ENCODE measurements around the gene LATS1. TPM values are rescaled to one million over a fixed set of nuclear protein-coding genes. Genes with fewer than 3 reads are reported as not detected.

The LATS1 gene
- 31.5 TPM for total RNA-seq (ENCODE audit: unreplicated experiment)
- long read RNA-seq, partial matches to known transcripts = 1 of 2 reads
- long read RNA-seq, other reads (novel, unspliced or antisense) = 1 of 2 reads

DNA sequence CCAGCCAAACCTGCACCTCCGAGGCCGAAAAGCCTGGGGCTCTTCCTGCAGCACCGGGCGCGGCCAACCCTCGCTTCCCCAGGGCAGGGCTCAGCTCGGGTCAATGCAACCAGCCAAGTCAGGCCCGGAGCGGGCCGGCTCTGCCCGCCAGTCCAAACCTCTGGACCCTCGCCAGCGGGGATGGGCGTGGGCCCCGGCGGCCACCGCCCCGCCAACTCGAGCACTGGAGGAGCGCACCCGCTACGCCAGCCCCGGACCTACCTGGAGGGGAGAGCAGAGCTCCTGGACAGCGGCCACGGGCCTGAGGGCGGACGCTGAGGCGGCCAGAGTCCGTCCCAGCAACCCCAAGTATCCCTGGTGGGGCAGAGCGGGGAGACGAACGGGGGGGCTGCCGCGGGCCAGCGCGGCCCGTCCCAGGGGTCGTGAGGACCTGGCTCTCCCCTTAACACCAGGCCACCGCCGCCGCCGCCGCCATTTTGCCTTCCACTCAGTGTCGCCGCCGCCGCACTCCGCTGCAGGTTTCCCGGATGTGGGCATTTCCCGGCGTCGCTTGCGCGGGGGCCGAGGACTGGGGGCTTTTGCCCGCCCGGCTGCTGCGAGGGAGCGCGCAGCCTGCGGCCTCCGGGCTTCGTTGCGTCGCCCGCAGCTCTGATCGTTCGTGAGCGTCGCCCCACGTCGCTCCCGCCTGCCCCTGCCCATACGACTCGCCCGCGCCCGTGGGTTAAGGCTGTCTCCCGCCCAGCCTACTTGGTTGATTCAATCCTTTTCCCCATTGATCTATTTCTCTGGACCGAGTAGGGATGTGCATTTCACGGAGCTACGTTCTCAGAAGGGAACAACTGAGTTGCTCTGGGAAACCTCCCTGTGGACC, at the start of gene LATS1:
LATS1 (minus strand) TSS at position 514 of the 871 bp plus-strand sequence. CDS start 15,975 bp downstream, outside the sequence.
- TF ChIP-seq, protein P1, sequence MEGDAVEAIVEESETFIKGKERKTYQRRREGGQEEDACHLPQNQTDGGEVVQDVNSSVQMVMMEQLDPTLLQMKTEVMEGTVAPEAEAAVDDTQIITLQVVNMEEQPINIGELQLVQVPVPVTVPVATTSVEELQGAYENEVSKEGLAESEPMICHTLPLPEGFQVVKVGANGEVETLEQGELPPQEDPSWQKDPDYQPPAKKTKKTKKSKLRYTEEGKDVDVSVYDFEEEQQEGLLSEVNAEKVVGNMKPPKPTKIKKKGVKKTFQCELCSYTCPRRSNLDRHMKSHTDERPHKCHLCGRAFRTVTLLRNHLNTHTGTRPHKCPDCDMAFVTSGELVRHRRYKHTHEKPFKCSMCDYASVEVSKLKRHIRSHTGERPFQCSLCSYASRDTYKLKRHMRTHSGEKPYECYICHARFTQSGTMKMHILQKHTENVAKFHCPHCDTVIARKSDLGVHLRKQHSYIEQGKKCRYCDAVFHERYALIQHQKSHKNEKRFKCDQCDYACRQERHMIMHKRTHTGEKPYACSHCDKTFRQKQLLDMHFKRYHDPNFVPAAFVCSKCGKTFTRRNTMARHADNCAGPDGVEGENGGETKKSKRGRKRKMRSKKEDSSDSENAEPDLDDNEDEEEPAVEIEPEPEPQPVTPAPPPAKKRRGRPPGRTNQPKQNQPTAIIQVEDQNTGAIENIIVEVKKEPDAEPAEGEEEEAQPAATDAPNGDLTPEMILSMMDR (IDR thresholded peaks at IDR 0.05; ENCODE audit: partially characterized antibody, unreplicated experiment) = no peak
- H3K27me3 Mint-ChIP-seq (ENCODE audit: unreplicated experiment) = peaks cover 10% of the 10 kb centered on the region
- peak; percentile 96 for DNase-seq
- peaks cover 4% of the 10 kb centered on the region for H3K9me3 Mint-ChIP-seq (ENCODE audit: unreplicated experiment)
- peaks cover 16% of the 10 kb centered on the region for H3K4me1 Mint-ChIP-seq (ENCODE audit: low read depth, unreplicated experiment)
- peak within 1 kb of the TSS; percentile 98 for H3K4me3 Mint-ChIP-seq (ENCODE audit: unreplicated experiment)
- H3K36me3 Mint-ChIP-seq (ENCODE audit: unreplicated experiment) = no peaks in the 10 kb centered on the region
- peak within 1 kb of the TSS; percentile 98 for H3K27ac Mint-ChIP-seq (ENCODE audit: unreplicated experiment)

DNA sequence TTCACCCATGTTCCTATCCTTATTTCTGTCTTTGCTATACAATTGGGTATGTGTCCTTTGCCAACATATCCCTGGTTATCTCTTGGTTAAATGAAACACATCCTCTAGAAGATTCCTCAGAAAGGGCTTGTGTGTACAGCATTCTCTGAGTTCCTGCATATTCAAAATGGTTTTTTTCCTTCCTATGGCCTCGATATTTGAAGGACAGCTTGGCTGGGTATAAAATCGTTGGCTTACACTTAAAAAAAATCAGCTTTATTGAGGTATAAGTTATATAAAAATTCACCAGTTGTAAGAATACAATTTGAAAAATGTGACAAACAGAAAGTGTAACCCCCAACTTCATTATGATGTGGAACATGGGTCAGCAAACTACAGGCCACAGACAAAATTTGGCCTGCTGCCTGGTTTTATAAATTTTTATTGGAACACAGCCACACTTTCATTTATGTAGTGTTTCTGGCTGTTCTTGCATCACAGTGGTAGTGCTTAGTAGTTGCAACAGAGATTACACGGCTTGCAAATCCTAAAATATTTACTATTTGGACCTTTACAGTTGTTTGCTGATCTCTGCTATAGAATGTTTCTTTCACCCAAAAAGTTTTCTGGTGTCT, 48.4 kb upstream of the LATS1 start:
- no peak overlapping the region for H3K27ac Mint-ChIP-seq (ENCODE audit: unreplicated experiment)
- H3K36me3 Mint-ChIP-seq (ENCODE audit: unreplicated experiment) = peaks cover 12% of the 10 kb centered on the region
- TF ChIP-seq, protein P1 (IDR thresholded peaks at IDR 0.05; ENCODE audit: partially characterized antibody, unreplicated experiment) = no peak
- H3K4me3 Mint-ChIP-seq (ENCODE audit: unreplicated experiment) = no peak overlapping the region
- H3K27me3 Mint-ChIP-seq (ENCODE audit: unreplicated experiment) = peaks cover 3% of the 10 kb centered on the region
- peaks cover 4% of the 10 kb centered on the region for H3K9me3 Mint-ChIP-seq (ENCODE audit: unreplicated experiment)
- peaks cover 2% of the 10 kb centered on the region for H3K4me1 Mint-ChIP-seq (ENCODE audit: low read depth, unreplicated experiment)
- no peak for DNase-seq

DNA sequence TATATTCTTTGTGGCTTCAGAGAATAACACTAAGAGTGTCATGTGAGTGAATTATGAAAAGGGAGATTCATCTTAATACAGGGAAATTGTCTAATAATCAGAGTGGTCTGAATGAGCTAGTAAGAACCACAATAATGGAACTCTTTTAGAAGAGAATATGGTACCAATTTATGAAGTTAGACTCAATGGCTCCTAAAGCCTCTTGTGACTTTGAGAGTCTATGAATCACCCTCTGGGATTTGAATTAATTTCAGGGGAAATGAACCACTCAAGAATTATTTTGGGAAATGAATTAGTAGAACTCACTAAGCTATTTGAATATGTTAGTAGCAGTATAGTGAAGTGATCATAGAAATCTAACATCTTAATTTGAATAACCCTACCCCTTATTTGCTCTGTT, 46.0 kb upstream of the LATS1 start:
- Mint-ChIP-seq H3K4me3 (ENCODE audit: unreplicated experiment) (no peak overlapping the region), H3K4me1 (ENCODE audit: low read depth, unreplicated experiment) (peaks cover under 1% of the 10 kb centered on the region), H3K27ac (ENCODE audit: unreplicated experiment) (no peak overlapping the region), H3K27me3 (ENCODE audit: unreplicated experiment) (peaks cover under 1% of the 10 kb centered on the region), H3K9me3 (ENCODE audit: unreplicated experiment) (peaks cover 4% of the 10 kb centered on the region), H3K36me3 (ENCODE audit: unreplicated experiment) (peaks cover 12% of the 10 kb centered on the region)
- TF ChIP-seq, protein P1 (IDR thresholded peaks at IDR 0.05; ENCODE audit: partially characterized antibody, unreplicated experiment) = no peak
- DNase-seq = no peak

DNA sequence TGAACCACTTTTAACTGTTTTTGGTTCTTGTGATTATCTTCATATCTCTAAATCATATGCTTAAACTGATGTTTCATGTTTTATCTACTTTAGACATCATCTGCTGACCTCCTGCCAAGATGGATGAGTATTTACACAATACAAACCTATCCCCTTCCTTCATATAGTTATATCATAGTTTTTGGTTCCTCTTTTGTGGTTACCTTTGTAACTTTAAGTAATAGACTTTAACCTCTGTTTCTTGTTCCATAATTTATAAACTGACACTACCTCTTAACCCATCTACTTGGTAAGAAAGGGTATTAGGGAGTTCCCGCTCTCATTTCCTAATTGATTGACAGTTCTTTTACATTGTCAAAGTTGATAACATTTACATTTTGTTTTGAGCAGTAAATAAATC, 43.5 kb upstream of the LATS1 start:
- TF ChIP-seq, protein P1 (IDR thresholded peaks at IDR 0.05; ENCODE audit: partially characterized antibody, unreplicated experiment) = no peak
- H3K4me3 Mint-ChIP-seq (ENCODE audit: unreplicated experiment) = no peak overlapping the region
- H3K27me3 Mint-ChIP-seq (ENCODE audit: unreplicated experiment) = no peaks in the 10 kb centered on the region
- peaks cover 8% of the 10 kb centered on the region for H3K36me3 Mint-ChIP-seq (ENCODE audit: unreplicated experiment)
- H3K9me3 Mint-ChIP-seq (ENCODE audit: unreplicated experiment) = peaks cover 2% of the 10 kb centered on the region
- H3K27ac Mint-ChIP-seq (ENCODE audit: unreplicated experiment) = no peak overlapping the region
- H3K4me1 Mint-ChIP-seq (ENCODE audit: low read depth, unreplicated experiment) = no peaks in the 10 kb centered on the region
- no peak for DNase-seq

DNA sequence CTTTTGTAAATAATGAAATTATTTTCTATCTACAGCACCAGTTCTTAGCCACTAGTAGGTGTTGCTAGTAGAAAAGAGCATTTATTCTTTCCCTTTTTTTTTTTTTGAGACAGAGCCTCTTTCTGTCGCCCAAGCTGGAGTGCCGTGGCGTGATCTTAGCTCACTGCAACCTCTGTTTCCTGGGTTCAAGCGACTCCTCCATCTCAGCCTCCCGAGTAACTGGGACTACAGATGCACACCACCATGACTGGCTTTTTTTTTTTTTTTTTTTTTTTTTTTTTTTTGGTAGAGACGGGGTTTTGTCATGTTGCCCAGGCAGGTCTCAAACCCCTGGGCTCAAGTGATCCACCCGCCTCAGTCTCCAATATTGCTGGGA, 38.3 kb upstream of the LATS1 start:
- H3K36me3 Mint-ChIP-seq (ENCODE audit: unreplicated experiment) = no peaks in the 10 kb centered on the region
- no peak overlapping the region for H3K4me3 Mint-ChIP-seq (ENCODE audit: unreplicated experiment)
- H3K27me3 Mint-ChIP-seq (ENCODE audit: unreplicated experiment) = no peaks in the 10 kb centered on the region
- H3K4me1 Mint-ChIP-seq (ENCODE audit: low read depth, unreplicated experiment) = peaks cover 4% of the 10 kb centered on the region
- peaks cover 2% of the 10 kb centered on the region for H3K9me3 Mint-ChIP-seq (ENCODE audit: unreplicated experiment)
- DNase-seq = no peak
- H3K27ac Mint-ChIP-seq (ENCODE audit: unreplicated experiment) = no peak overlapping the region
- TF ChIP-seq, protein P1 (IDR thresholded peaks at IDR 0.05; ENCODE audit: partially characterized antibody, unreplicated experiment) = no peak

Data from glutamatergic neuron (in vitro differentiated cells).